ENCODE results near the gene ADAMTS8.
"Not testable (repeated sequence)": the region's sequence is repeated elsewhere in the genome, so short reads cannot be mapped to it uniquely, and the experiment has no call there.

Gene ADAMTS8

DNA sequence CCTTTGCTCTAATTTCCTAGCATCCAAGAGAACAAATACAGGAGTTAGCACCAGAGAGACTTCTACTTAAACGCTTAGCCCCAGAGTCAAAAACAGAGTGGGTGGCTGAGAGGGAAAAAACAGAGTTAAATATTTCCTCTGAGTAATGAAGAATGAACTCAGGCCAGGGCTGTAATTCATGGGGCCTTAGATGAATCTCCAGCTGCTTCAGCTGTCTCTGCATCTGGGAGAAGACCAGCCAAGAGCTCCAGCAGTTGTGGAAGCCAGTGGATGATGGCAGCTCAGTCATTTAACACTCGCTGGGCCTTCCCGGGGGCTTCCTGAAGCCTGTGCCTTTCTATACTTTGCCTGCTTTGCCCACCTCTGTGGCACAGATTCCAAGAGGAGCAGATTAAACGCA is 14.3 kb upstream of the ADAMTS8 start:
- DNase-seq (ENCODE audit: low read depth, low spot score) = no peak
- TF ChIP-seq CTCF (IDR thresholded peaks at IDR 0.05; ENCODE audit: insufficient read depth, low read length, missing control alignments) = no peak
- no peak overlapping the region for H3K4me3 ChIP-seq (ENCODE audit: low read depth, low read length)
- ChIA-PET CTCF (interaction anchor here (1.1 to 21.6 kb wide), 8 partner anchors 8 to 452 kb away, joined by 3 to 1136 read pairs (median 6); no protein-coding TSS in a partner anchor), POLR2A (interaction anchor here (0.5 kb wide), 1 partner anchor 168 kb away, joined by 3 read pairs; no protein-coding TSS in a partner anchor)

- TF ChIP-seq CTCF (IDR thresholded peaks at IDR 0.05; ENCODE audit: insufficient read depth, low read length, missing control alignments) = no peak
- DNase-seq (ENCODE audit: low read depth, low spot score) = no peak
- CTCF ChIA-PET = interaction anchor here (1.1 to 21.6 kb wide), 8 partner anchors 10 to 452 kb away, joined by 3 to 1136 read pairs (median 5); no protein-coding TSS in a partner anchor
- POLR2A ChIA-PET = no interaction called here
- no peak overlapping the region for H3K4me3 ChIP-seq (ENCODE audit: low read depth, low read length)
These were observed 13.3 kb upstream of the ADAMTS8 start for GRCh38 chr11:130441719-130442118.

- no peak for TF ChIP-seq CTCF (IDR thresholded peaks at IDR 0.05; ENCODE audit: insufficient read depth, low read length, missing control alignments)
- ChIA-PET POLR2A (no interaction called here), CTCF (interaction anchor here (0.7 to 21.6 kb wide), 3 partner anchors 235 to 425 kb away, joined by 3 to 1136 read pairs (median 5); no protein-coding TSS in a partner anchor)
- no peak overlapping the region for H3K4me3 ChIP-seq (ENCODE audit: low read depth, low read length)
- DNase-seq (ENCODE audit: low read depth, low spot score) = no peak
These were observed 11.5 kb upstream of the ADAMTS8 start for GRCh38 chr11:130439876-130440275.

- POLR2A ChIA-PET = no interaction called here
- DNase-seq (ENCODE audit: low read depth, low spot score) = no peak
- CTCF ChIA-PET = interaction anchor here (1.5 to 21.6 kb wide), 4 partner anchors 388 to 460 kb away, joined by 5 to 1136 read pairs (median 298); no protein-coding TSS in a partner anchor
- TF ChIP-seq CTCF (IDR thresholded peaks at IDR 0.05; ENCODE audit: insufficient read depth, low read length, missing control alignments) = no peak
- no peak overlapping the region for H3K4me3 ChIP-seq (ENCODE audit: low read depth, low read length)
These were observed 10.7 kb upstream of the ADAMTS8 start for GRCh38 chr11:130439160-130439519.

DNA sequence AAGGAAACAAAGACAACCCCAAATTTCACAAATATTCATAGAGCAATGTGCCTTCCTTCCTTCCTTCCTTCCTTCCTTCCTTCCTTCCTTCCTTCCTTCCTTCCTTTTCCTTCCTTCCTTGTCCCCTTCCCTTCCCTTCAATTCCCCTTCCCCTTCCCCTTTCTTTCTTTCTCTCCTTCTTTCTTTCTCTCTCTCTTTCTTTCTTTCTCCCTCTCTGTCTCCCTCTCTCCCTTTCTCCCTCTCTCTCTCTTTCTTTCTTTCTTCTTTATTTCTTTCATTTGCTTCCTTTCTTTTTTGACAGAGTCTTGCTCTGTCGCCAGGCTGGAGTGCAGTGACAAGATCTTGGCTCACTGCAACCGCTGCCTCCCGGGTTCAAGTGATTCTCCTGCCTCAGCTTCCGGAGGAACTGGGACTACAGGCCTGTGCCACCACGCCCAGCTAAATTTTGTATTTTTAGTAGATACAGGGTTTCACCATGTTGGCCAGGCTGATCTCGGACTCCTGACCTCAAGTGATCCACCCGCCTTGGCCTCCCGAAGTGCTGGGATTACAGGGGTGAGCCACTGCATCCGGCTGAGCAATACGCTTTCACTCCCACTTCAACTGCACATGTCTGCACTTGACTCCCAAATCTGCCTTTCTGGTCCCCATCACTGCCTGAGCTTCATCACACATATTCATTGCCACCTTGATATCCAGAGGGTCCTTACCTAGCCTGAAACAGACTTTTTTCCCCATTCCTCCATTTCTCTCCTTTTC is 10.2 kb upstream of the ADAMTS8 start:
- POLR2A ChIA-PET = not testable (repeated sequence)
- CTCF ChIA-PET = interaction anchor here (1.0 to 21.6 kb wide), 8 partner anchors 92 to 461 kb away, joined by 3 to 1136 read pairs (median 102); no protein-coding TSS in a partner anchor

DNA sequence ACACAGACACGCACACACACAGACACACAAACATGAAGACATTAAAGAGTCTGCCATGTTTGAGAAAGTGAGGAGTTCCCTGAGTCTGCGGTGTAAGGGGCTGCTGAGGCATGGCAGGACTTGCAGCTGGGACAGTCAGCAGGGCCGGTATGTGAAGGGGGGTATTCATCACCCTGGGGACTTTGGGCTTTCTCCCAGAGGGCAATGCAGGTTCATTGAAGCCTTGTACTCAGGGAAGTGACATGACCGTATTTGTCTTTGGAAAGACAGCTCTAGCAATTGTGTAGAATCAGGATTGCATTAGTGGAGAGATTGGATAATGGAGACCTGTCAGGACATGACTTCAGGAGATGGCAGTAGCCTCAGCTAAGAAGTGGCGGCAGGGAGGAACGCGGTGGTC is 9.4 kb upstream of the ADAMTS8 start:
- no peak for DNase-seq (ENCODE audit: low read depth, low spot score)
- ChIA-PET CTCF (interaction anchor here (1.0 to 21.6 kb wide), 12 partner anchors 13 to 461 kb away, joined by 3 to 1136 read pairs (median 5); no protein-coding TSS in a partner anchor), POLR2A (no interaction called here)
- TF ChIP-seq CTCF (IDR thresholded peaks at IDR 0.05; ENCODE audit: insufficient read depth, low read length, missing control alignments) = no peak
- no peak overlapping the region for H3K4me3 ChIP-seq (ENCODE audit: low read depth, low read length)

More for the DNA sequence above, 10.2 kb upstream of the ADAMTS8 start:
- H3K4me3 ChIP-seq (ENCODE audit: low read depth, low read length); DNase-seq (ENCODE audit: low read depth, low spot score): not testable (repeated sequence)

All from AG04449 (cell line).